SIG-M5 treated with dmso at 0.1 percent for 504 hours (cell line): ENCODE data around the gene PDCD6IP.
"Not testable (repeated sequence)": the region's sequence is repeated elsewhere in the genome, so short reads cannot be mapped to it uniquely, and the experiment has no call there.

ENCODE experiments used
- DNase-seq: peaks from one replicate; lab custom pipeline; 2025; ENCODE audit not compliant: unreplicated experiment; lab: John Stamatoyannopoulos, UW

The PDCD6IP gene

GRCh38 chr3:33792167-33792892, 6.1 kb upstream of the PDCD6IP start:
- DNase-seq = no peak

- no peak for DNase-seq
Observed at GRCh38 chr3:33795131-33795530, 3.3 kb upstream of the PDCD6IP start.

GRCh38 chr3:33795856-33796536, 2.4 kb upstream of the PDCD6IP start:
- peak; percentile 29 for DNase-seq

- no peak for DNase-seq
Observed at GRCh38 chr3:33798113-33798417, 365 bp upstream of the PDCD6IP start.

- DNase-seq = peak; percentile 88
Observed at GRCh38 chr3:33799202-33799551, 747 bp downstream of the PDCD6IP start.

GRCh38 chr3:33803252-33803651, 4.8 kb downstream of the PDCD6IP start:
- no peak for DNase-seq

- no peak for DNase-seq
Observed at GRCh38 chr3:33803894-33804526, 5.6 kb downstream of the PDCD6IP start.

- no peak for DNase-seq
Observed at GRCh38 chr3:33807191-33807590, 8.8 kb downstream of the PDCD6IP start.

- no peak for DNase-seq
Observed at GRCh38 chr3:33808559-33808958, 10.1 kb downstream of the PDCD6IP start.

GRCh38 chr3:33810545-33810944, 12.1 kb downstream of the PDCD6IP start:
- no peak for DNase-seq

GRCh38 chr3:33821989-33822388, 23.6 kb downstream of the PDCD6IP start:
- DNase-seq = no peak

- DNase-seq = no peak
Observed at GRCh38 chr3:33823821-33824220, 25.4 kb downstream of the PDCD6IP start.

- no peak for DNase-seq
Observed at GRCh38 chr3:33825111-33825510, 26.7 kb downstream of the PDCD6IP start.

- no peak for DNase-seq
Observed at GRCh38 chr3:33826206-33826605, 27.8 kb downstream of the PDCD6IP start.

- no peak for DNase-seq
Observed at GRCh38 chr3:33826688-33827087, 28.3 kb downstream of the PDCD6IP start.

- no peak for DNase-seq
Observed at GRCh38 chr3:33829720-33830119, 31.3 kb downstream of the PDCD6IP start.

- no peak for DNase-seq
Observed at GRCh38 chr3:33831053-33831452, 32.6 kb downstream of the PDCD6IP start.

- DNase-seq = peak; percentile 14
Observed at GRCh38 chr3:33833408-33834095, 35.1 kb downstream of the PDCD6IP start.

- DNase-seq = no peak
Observed at GRCh38 chr3:33834096-33834453, 35.6 kb downstream of the PDCD6IP start.

GRCh38 chr3:33837182-33837581, 38.8 kb downstream of the PDCD6IP start:
- DNase-seq = not testable (repeated sequence)

- no peak for DNase-seq
Observed at GRCh38 chr3:33839283-33839682, 40.9 kb downstream of the PDCD6IP start.

- no peak for DNase-seq
Observed at GRCh38 chr3:33840179-33840578, 41.7 kb downstream of the PDCD6IP start.
